AG09319 (cell line): ENCODE data around the gene AGTR2.
"Not testable (repeated sequence)": the region's sequence is repeated elsewhere in the genome, so short reads cannot be mapped to it uniquely, and the experiment has no call there.

Source experiments
- DNase-seq: peaks from one replicate; pipeline ENCODE4 v3.0.0-alpha.2; 2010; ENCODE audit warnings: low read depth; ENCODE audit errors: extremely low read depth
- TF ChIP-seq, protein P1 (sequence below): IDR thresholded peaks from 2 replicates; pipeline ENCODE4 v1.5.1; 2011; ENCODE audit warnings: low read depth, mild to moderate bottlenecking, inconsistent platforms, low read length, moderate library complexity

AGTR2 gene

DNA sequence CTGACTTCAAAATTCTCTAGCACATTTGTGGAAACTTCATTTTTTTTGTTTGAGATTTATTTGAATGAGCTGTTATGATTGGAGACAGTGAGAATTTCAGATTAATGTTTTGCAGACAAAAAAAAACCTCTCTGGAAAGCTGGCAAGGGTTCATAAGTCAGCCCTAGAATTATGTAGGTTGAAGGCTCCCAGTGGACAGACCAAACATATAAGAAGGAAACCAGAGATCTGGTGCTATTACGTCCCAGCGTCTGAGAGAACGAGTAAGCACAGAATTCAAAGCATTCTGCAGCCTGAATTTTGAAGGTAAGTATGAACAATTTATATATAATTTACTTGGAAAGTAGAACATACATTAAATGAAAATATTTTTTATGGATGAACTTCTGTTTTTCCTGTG, at the start of gene AGTR2:
AGTR2 (plus strand) TSS at position 234 of the 400 bp plus-strand sequence. CDS start 1,537 bp downstream, outside the sequence.
- TF ChIP-seq, protein P1, sequence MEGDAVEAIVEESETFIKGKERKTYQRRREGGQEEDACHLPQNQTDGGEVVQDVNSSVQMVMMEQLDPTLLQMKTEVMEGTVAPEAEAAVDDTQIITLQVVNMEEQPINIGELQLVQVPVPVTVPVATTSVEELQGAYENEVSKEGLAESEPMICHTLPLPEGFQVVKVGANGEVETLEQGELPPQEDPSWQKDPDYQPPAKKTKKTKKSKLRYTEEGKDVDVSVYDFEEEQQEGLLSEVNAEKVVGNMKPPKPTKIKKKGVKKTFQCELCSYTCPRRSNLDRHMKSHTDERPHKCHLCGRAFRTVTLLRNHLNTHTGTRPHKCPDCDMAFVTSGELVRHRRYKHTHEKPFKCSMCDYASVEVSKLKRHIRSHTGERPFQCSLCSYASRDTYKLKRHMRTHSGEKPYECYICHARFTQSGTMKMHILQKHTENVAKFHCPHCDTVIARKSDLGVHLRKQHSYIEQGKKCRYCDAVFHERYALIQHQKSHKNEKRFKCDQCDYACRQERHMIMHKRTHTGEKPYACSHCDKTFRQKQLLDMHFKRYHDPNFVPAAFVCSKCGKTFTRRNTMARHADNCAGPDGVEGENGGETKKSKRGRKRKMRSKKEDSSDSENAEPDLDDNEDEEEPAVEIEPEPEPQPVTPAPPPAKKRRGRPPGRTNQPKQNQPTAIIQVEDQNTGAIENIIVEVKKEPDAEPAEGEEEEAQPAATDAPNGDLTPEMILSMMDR, result no peak
- no peak for DNase-seq

DNA sequence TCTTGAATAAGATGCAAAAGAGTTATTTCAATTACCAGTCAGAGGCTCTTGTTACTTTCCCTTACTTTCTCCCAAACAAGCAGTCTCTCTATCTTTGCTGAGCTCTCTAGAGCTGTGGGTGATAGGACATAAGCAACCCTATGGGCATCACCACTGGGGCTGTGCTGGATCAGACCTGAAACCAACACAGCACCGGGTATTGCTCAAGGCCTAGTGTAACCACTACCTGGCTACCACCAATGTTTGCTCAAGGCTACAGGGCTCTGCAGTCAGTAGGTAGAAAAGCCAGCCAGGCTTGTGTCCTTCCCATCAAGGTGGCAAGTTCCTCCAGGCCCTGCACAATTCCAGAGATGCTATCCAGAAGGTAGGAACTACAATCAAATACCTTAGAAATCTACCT, 35.3 kb upstream of the AGTR2 start:
- TF ChIP-seq, protein P1, result no peak
- no peak for DNase-seq

GRCh38 chrX:116141270-116141669, 29.3 kb upstream of the AGTR2 start:
- not testable (repeated sequence) for DNase-seq

DNA sequence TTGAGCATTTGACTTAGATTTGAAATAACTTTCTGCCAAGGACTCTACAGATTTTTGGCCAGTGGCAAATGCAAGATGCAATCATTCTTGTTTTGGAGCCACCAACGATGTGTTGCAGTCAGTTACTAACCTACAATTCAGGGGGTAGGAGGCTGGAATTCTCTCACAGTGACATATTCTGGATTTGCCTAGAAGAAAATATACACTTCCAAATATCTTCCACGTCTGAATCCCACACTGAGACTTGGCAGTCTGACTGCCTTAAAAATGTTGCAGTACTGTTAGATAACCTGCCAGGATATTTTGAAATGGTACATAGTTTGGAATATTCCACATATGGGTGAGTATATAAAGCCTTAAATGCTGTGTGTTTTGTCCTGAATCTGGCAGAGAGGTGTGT, 27.6 kb upstream of the AGTR2 start:
- TF ChIP-seq, protein P1, result no peak
- DNase-seq, result no peak

GRCh38 chrX:116172976-116173375, 2.4 kb downstream of the AGTR2 start:
- TF ChIP-seq, protein P1, result no peak
- no peak for DNase-seq

GRCh38 chrX:116181300-116181699, 10.8 kb downstream of the AGTR2 start:
- no peak for DNase-seq
- TF ChIP-seq, protein P1, result no peak

DNA sequence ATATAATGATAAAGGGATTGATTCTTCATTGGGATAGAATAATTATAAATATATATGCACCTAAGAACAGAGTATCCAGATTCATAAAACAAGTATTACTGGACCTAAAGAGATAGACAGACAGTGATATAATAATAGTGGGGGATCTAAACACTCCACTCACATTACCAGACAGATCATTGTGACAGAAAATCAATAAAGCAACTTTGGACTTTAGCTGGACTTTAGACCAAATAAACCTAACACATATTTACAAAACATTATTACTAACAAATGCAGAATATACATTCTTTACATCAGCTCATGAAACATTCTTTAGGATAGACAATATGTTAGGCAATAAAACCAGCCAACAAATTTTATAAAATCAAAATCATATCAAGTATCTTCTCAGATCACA, 14.6 kb downstream of the AGTR2 start:
- no peak for DNase-seq
- TF ChIP-seq, protein P1, result no peak

DNA sequence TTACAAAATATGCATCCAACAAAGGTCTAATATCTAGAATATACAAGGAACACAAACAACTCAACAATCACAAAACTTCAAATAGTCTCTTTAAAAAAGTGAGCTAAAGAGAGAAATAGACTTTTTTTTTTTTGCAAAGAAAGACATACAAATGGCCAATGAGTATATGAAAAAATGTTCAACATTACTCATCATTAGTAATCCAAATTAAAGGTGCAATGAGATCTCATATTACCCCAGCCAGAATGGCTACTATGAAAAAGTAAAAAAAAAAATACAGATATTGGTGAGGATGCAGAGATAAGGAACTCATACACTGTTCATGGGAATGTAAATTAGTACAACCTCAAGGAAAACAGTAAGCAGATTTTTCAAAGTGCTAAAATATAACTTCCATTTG, 24.1 kb downstream of the AGTR2 start:
- no peak for DNase-seq
- TF ChIP-seq, protein P1, result no peak
